Measurements from ENCODE around the gene KRT71. TPM values are rescaled to one million over a fixed set of nuclear protein-coding genes. Genes with fewer than 3 reads are reported as not detected.

KRT71 gene
- total and polyA plus RNA-seq, 2 of the 8 experiments (the other 6 are each of a cell fraction or from before 2014, with no cell fraction given), result not detected

- Histone ChIP-seq H3K9ac (replicated peaks in 1 of 4; ENCODE audit: extremely low read depth in 1 of 4, low read depth in 3 of 4, low read length in 3 of 4) (no peak within 1 kb of the TSS), H4K5ac (ENCODE audit: insufficient read length, low read depth, low read length) (no peak within 1 kb of the TSS), H2AFZ (ENCODE audit: low read length) (no peak within 1 kb of the TSS), H4K91ac (replicated peaks; ENCODE audit: insufficient read length, low read length) (no peak within 1 kb of the TSS), H3K79me1 (ENCODE audit: low read depth, low read length) (no peaks in the 10 kb centered on the region), H3K27ac (ENCODE audit: low read depth, low read length) (no peak within 1 kb of the TSS), H3K23me2 (ENCODE audit: low read depth, low read length) (no peaks in the 10 kb centered on the region), H2BK12ac (ENCODE audit: low read depth, low read length) (no peak within 1 kb of the TSS), H2BK20ac (ENCODE audit: low read length) (no peak within 1 kb of the TSS), H2BK15ac (ENCODE audit: low read length) (no peak within 1 kb of the TSS), H3K27me3 (replicated peaks in 1 of 4; ENCODE audit: control insufficient read depth in 3 of 4, extremely low read depth in 1 of 4, insufficient read depth in 3 of 4, low read length in 3 of 4) (no peaks in the 10 kb centered on the region; a peak in 2 of 7 replicates), H3K56ac (replicated peaks; ENCODE audit: insufficient read length, low read depth, low read length) (no peak within 1 kb of the TSS), H3K18ac (ENCODE audit: extremely low read depth, low read length) (no peak within 1 kb of the TSS; the same call in 1 of the 2 replicates), H3K36me3 (ENCODE audit: control insufficient read depth in 2 of 4, insufficient read depth in 4 of 4, low read length in 3 of 4) (no peaks in the 10 kb centered on the region), H3K9me3 (ENCODE audit: insufficient read depth in 2 of 2, low read depth in 1 of 2, low read length in 1 of 2) (no peaks in the 10 kb centered on the region), H3K23ac (ENCODE audit: insufficient read length) (no peak within 1 kb of the TSS), H4K8ac (ENCODE audit: extremely low read depth, insufficient read depth, low read length) (no peak within 1 kb of the TSS), H3K4me3 (ENCODE audit: extremely low read depth in 1 of 4, insufficient read depth in 2 of 4, low read depth in 3 of 4, low read length in 4 of 4) (no peak within 1 kb of the TSS), H3K4me1 (replicated peaks in 1 of 4; ENCODE audit: control insufficient read depth in 3 of 4, insufficient read depth in 4 of 4, low read length in 3 of 4) (no peaks in the 10 kb centered on the region), H3K79me2 (ENCODE audit: control insufficient read depth in 1 of 2, insufficient read depth in 2 of 2, low read length in 2 of 2) (no peaks in the 10 kb centered on the region), H4K20me1 (replicated peaks in 1 of 2; ENCODE audit: control insufficient read depth in 1 of 2, insufficient read depth in 2 of 2, low read length in 2 of 2) (no peaks in the 10 kb centered on the region), H3K14ac (ENCODE audit: insufficient read length) (no peak within 1 kb of the TSS), H3K4me2 (ENCODE audit: insufficient read depth in 1 of 2, low read depth in 2 of 2, low read length in 2 of 2) (no peak within 1 kb of the TSS), H2AK5ac (ENCODE audit: low read depth, low read length) (no peak within 1 kb of the TSS), H3K4ac (replicated peaks; ENCODE audit: insufficient read length, low read depth, low read length) (no peak within 1 kb of the TSS), H2BK5ac (ENCODE audit: low read depth, low read length) (no peak within 1 kb of the TSS), H2BK120ac (replicated peaks; ENCODE audit: low read depth, low read length) (no peak within 1 kb of the TSS)
- CTCF ChIA-PET (ENCODE audit: partially characterized antibody), result interaction anchor here (0.8 to 4.7 kb wide), 18 partner anchors 9 to 362 kb away, joined by 3 to 29 read pairs (median 4); no protein-coding TSS in a partner anchor
- FAIRE-seq, result no peak
- DNase-seq (ENCODE audit: low read depth in 1 of 2, low spot score in 2 of 2), result no peak
- POLR2A ChIA-PET (ENCODE audit: partially characterized antibody), result no interaction called here
- 93% methylated on average over 3 of the region's 3 CpGs; no CpG with 5 or more reads in 1 of the 2 experiments for WGBS, 2 experiments (ENCODE audit: extremely low coverage in 1 of 2, insufficient coverage in 1 of 2, insufficient read length in 1 of 2, insufficient replicate concordance in 2 of 2, low coverage in 1 of 2, low lambda C conversion rate in 2 of 2, missing lambda C conversion rate in 1 of 2)
- no peak for TF ChIP-seq SIX5 (IDR thresholded peaks at IDR 0.05; ENCODE audit: low read depth, low read length)
- TF ChIP-seq BACH1 (IDR thresholded peaks at IDR 0.05; ENCODE audit: low read length), result no peak
- TF ChIP-seq TCF12 (IDR thresholded peaks at IDR 0.05; ENCODE audit: low read depth, low read length), result no peak
- TF ChIP-seq HDAC2 (IDR thresholded peaks at IDR 0.05; ENCODE audit: borderline replicate concordance in 1 of 2, low read depth in 2 of 2, low read length in 2 of 2), result no peak
- no peak for TF ChIP-seq CHD1 (IDR thresholded peaks at IDR 0.05; ENCODE audit: low read depth, low read length)
- TF ChIP-seq POLR2A (IDR thresholded peaks at IDR 0.05; ENCODE audit: control extremely low read depth in 1 of 2, low read depth in 2 of 2, low read length in 2 of 2), result no peak
- no peak for TF ChIP-seq TBP (IDR thresholded peaks at IDR 0.05; ENCODE audit: low read depth, low read length)
- TF ChIP-seq GABPA (IDR thresholded peaks at IDR 0.05; ENCODE audit: borderline replicate concordance, insufficient read depth, low read length), result no peak
- TF ChIP-seq CTBP2 (IDR thresholded peaks at IDR 0.05; ENCODE audit: borderline replicate concordance, insufficient read depth, insufficient read length, low read length), result no peak
- TF ChIP-seq NRF1 (IDR thresholded peaks at IDR 0.05; ENCODE audit: low read depth, low read length), result no peak
- no peak for TF ChIP-seq CBX5 (IDR thresholded peaks at IDR 0.05; ENCODE audit: low read depth, low read length)
- no peak for TF ChIP-seq POLR2AphosphoS5 (IDR thresholded peaks at IDR 0.05; ENCODE audit: low read depth, low read length)
- no peak for TF ChIP-seq BRCA1 (IDR thresholded peaks at IDR 0.05; ENCODE audit: low read depth, low read length)
- TF ChIP-seq ASH2L (IDR thresholded peaks at IDR 0.05; ENCODE audit: low read length), result no peak
- TF ChIP-seq USF2 (IDR thresholded peaks at IDR 0.05; ENCODE audit: low read length), result no peak
These were observed 20.8 kb upstream of the KRT71 start, which contains the start of gene KRT74 for GRCh38 chr12:52573743-52574142. Gene KRT74 (minus strand): TSS chr12:52573843. CDS start chr12:52573777, 66 bp downstream.

All from H1 (cell line).